Spleen (tissue), 11 donors: Measurements from ENCODE around the gene TRPM1. TPM values are rescaled to one million over a fixed set of nuclear protein-coding genes. Genes with fewer than 3 reads are reported as not detected.

Experiments
- DNase-seq: peaks from one replicate; pipeline ENCODE4 v3.0.0-alpha.2; 2020
- H3K27ac ChIP-seq, 8 donors: fragments of 200-600 bp; sonication (generic) in 7 of 8; 1 replicate in 4 of 8; 2 replicates in 4 of 8; pipeline versions ENCODE4 v1.5.0 to v1.8.0; 2016 to 2021; ENCODE audit warnings: inconsistent platforms in 4 of 8, mild to moderate bottlenecking in 4 of 8, moderate library complexity in 1 of 8
- H3K27me3 ChIP-seq, 7 donors: fragments of 200-600 bp; sonication (generic) in 6 of 7; replicated peaks in 1 of 7; 1 replicate in 4 of 7; 2 replicates in 3 of 7; pipeline versions ENCODE4 v1.5.0 to v1.8.0; 2016 to 2021; ENCODE audit warnings: inconsistent platforms in 3 of 7, mild to moderate bottlenecking in 1 of 7
- H3K36me3 ChIP-seq, 6 donors: fragments of 200-600 bp; sonication (generic) in 5 of 6; 1 replicate in 4 of 6; 2 replicates in 2 of 6; pipeline versions ENCODE4 v1.5.0 to v1.8.0; 2016 to 2021; ENCODE audit warnings: inconsistent platforms in 2 of 6
- H3K4me1 ChIP-seq, 6 donors: fragments of 200-600 bp; sonication (generic) in 5 of 6; 1 replicate in 3 of 6; 2 replicates in 3 of 6; pipeline versions ENCODE4 v1.5.0 to v1.8.0; 2016 to 2021; ENCODE audit warnings: inconsistent platforms in 3 of 6
- H3K4me3 ChIP-seq, 8 donors: fragments of 200-600 bp; sonication (generic) in 7 of 8; 1 replicate in 4 of 8; 2 replicates in 4 of 8; pipeline versions ENCODE4 v1.5.0 to v1.8.0; 2016 to 2021; ENCODE audit warnings: inconsistent platforms in 4 of 8, mild to moderate bottlenecking in 4 of 8, moderate library complexity in 2 of 8
- H3K9me3 ChIP-seq, 8 donors: fragments of 200-600 bp; sonication (generic) in 7 of 8; 1 replicate in 4 of 8; 2 replicates in 4 of 8; pipeline versions ENCODE4 v1.5.0 to v1.8.0; 2016 to 2021; ENCODE audit warnings: inconsistent platforms in 4 of 8
- CTCF ChIP-seq, 11 experiments: fragments of 200-600 bp in 7 of 11; fragments of 450-650 bp in 4 of 11; sonication (generic) in 4 of 11; IDR thresholded peaks in 8 of 11; conservative IDR thresholded peaks in 3 of 11; 1 replicate in 7 of 11; 2 replicates in 4 of 11; pipeline versions ENCODE4 v1.4.0 to v1.8.0; 2016 to 2021; ENCODE audit warnings: antibody characterized with exemption in 11 of 11, inconsistent platforms in 4 of 11, mild to moderate bottlenecking in 1 of 11
- POLR2A ChIP-seq, 3 donors: fragments of 450-650 bp; IDR thresholded peaks; one replicate each; pipeline ENCODE4 v1.5.1; 2017; ENCODE audit warnings: antibody characterized with exemption in 3 of 3, mild to moderate bottlenecking in 1 of 3
- POLR2AphosphoS5 ChIP-seq, 3 donors: sonication (generic); formaldehyde crosslinking; IDR thresholded peaks; one replicate each; pipeline ENCODE4 v1.5.1; 2017; ENCODE audit warnings: antibody characterized with exemption in 3 of 3
- WGBS, 5 donors: extraction: QIAGEN DNeasy Blood & Tissue Kit in 3 of 5; methylation state at CpG; one replicate each; pipeline versions ENCODE4 v1.1.5 to v1.1.7; 2013 to 2018; 5-methylcytosine and 5-hydroxymethylcytosine counted together
- intact Hi-C: fragments of 100-400 bp; cut with DNase I; formaldehyde crosslinking; loops from one replicate; pipeline ENCODE4 v1.15.0; 2023; ENCODE audit warnings: low total_unique reads
- polyA plus RNA-seq, 3 donors: library from polyadenylated mRNA; stranded (reverse); fragments of 200-250 nt; gene quantifications; one replicate each; pipeline ENCODE4 v1.2.1, GENCODE V29; 2013
- total RNA-seq, 7 donors: library from RNA; depleted of rRNA in 3 of 7; stranded (reverse); fragments of >200 nt in 3 of 7; fragmentation: NEBNext Ultra II Directional in 4 of 7; extraction: Animal tissue kit (Norgen Biotek cat#: 25700) in 4 of 7; gene quantifications; one replicate each; pipeline versions ENCODE4 v1.1.0 to v1.2.1, GENCODE V29; 2016 to 2021
- donor health status: healthy with polysubstance abuse.
- donor health status: DM: no; HTN: no; CAD: no; lungs with moderate emphysema.
- donor health status: DM: no; HTN: no; CAD: no.
- donor health status: Bipolar disorder and iron deficiency.
- donor health status: healthy.
- donor health status: DM: no; HTN: no; CAD: no.
- donor health status: DM: yes; HTN: yes; CAD: no.

Gene TRPM1
- total and polyA plus RNA-seq, 10 donors: 0.06 to 0.42 TPM; not detected in 8

GRCh38 chr15:31125061-31125460 is 23.5 kb upstream of the TRPM1 start:
- peaks cover 0 to 22% (median 18%) of the 10 kb centered on the region in 8 donors for H3K9me3 ChIP-seq
- no peaks in the 10 kb centered on the region for H3K27me3 ChIP-seq
- intact Hi-C loops: loop anchor here (10.0 kb wide), 2 partner anchors 140 to 180 kb away; no protein-coding TSS in a partner anchor
- no peak overlapping the region for H3K27ac ChIP-seq
- WGBS, 5 donors: 88 to 98% (median 93%) methylated on average over 8 of the region's 8 CpGs
- TF ChIP-seq CTCF (IDR thresholded peaks at IDR 0.05 in 8 of 11, conservative IDR thresholded peaks at IDR 0.05 in 3 of 11) (no peak), POLR2AphosphoS5 (IDR thresholded peaks at IDR 0.05) (no peak), POLR2A (IDR thresholded peaks at IDR 0.05) (no peak)
- H3K36me3 ChIP-seq: no peaks in the 10 kb centered on the region
- H3K4me3 ChIP-seq: no peak overlapping the region
- H3K4me1 ChIP-seq: peaks cover 0 to 10% (median 9%) of the 10 kb centered on the region in 6 donors
- no peak for DNase-seq

GRCh38 chr15:31116423-31117030 is 15.0 kb upstream of the TRPM1 start:
- Histone ChIP-seq H3K9me3 (peaks cover 0 to 21% (median 13%) of the 10 kb centered on the region in 8 donors), H3K27me3 (no peaks in the 10 kb centered on the region), H3K4me1 (no peaks in the 10 kb centered on the region), H3K36me3 (no peaks in the 10 kb centered on the region), H3K4me3 (no peak overlapping the region), H3K27ac (no peak overlapping the region)
- no peak for DNase-seq
- intact Hi-C loops: no loop called here
- 80 to 95% (median 89%) methylated on average over 6 of the region's 6 CpGs for WGBS, 5 donors
- no peak for TF ChIP-seq POLR2A (IDR thresholded peaks at IDR 0.05)
- no peak for TF ChIP-seq CTCF (IDR thresholded peaks at IDR 0.05 in 8 of 11, conservative IDR thresholded peaks at IDR 0.05 in 3 of 11)
- no peak for TF ChIP-seq POLR2AphosphoS5 (IDR thresholded peaks at IDR 0.05)

GRCh38 chr15:31111091-31111647 is 9.6 kb upstream of the TRPM1 start:
- DNase-seq: no peak
- Histone ChIP-seq H3K9me3 (peaks cover 0 to 17% (median 11%) of the 10 kb centered on the region in 8 donors), H3K4me1 (no peaks in the 10 kb centered on the region), H3K27me3 (no peaks in the 10 kb centered on the region), H3K36me3 (no peaks in the 10 kb centered on the region), H3K27ac (no peak overlapping the region), H3K4me3 (no peak overlapping the region)
- WGBS, 5 donors: 80 to 89% (median 87%) methylated on average over 5 of the region's 5 CpGs
- intact Hi-C loops: no loop called here
- no peak for TF ChIP-seq CTCF (IDR thresholded peaks at IDR 0.05 in 8 of 11, conservative IDR thresholded peaks at IDR 0.05 in 3 of 11)
- TF ChIP-seq POLR2AphosphoS5 (IDR thresholded peaks at IDR 0.05): no peak
- no peak for TF ChIP-seq POLR2A (IDR thresholded peaks at IDR 0.05)

GRCh38 chr15:31108836-31109235 is 7.3 kb upstream of the TRPM1 start:
- TF ChIP-seq CTCF (IDR thresholded peaks at IDR 0.05 in 8 of 11, conservative IDR thresholded peaks at IDR 0.05 in 3 of 11) (no peak), POLR2A (IDR thresholded peaks at IDR 0.05) (no peak), POLR2AphosphoS5 (IDR thresholded peaks at IDR 0.05) (no peak)
- no peaks in the 10 kb centered on the region for H3K4me1 ChIP-seq
- intact Hi-C loops: no loop called here

More at GRCh38 chr15:31108836-31109235, 7.3 kb upstream of the TRPM1 start:
- WGBS, 5 donors: 85 to 97% (median 95%) methylated on average over 4 of the region's 4 CpGs
- DNase-seq: no peak
- H3K27me3 ChIP-seq: no peaks in the 10 kb centered on the region
- H3K36me3 ChIP-seq: no peaks in the 10 kb centered on the region
- H3K4me3 ChIP-seq: no peak overlapping the region
- H3K9me3 ChIP-seq: peaks cover 0 to 4% (median under 1%) of the 10 kb centered on the region in 8 donors
- no peak overlapping the region for H3K27ac ChIP-seq
